Measurements from ENCODE around the gene VPS16.

VPS16 gene

GRCh38 chr20:2836035-2836434 lies 4.5 kb upstream of the VPS16 start:
- no peak for DNase-seq

GRCh38 chr20:2837221-2837960 lies 3.2 kb upstream of the VPS16 start:
- no peak for DNase-seq

GRCh38 chr20:2838170-2838797 lies 2.3 kb upstream of the VPS16 start:
- DNase-seq: no peak

- DNase-seq: no peak
Measured at GRCh38 chr20:2838847-2839671, 1.5 kb upstream of the VPS16 start.

GRCh38 chr20:2839732-2840137 lies 810 bp upstream of the VPS16 start:
- DNase-seq: no peak

GRCh38 chr20:2840967-2841531 lies 504 bp downstream of the VPS16 start:
- peak; percentile 40 for DNase-seq

- DNase-seq: no peak
Measured at GRCh38 chr20:2845607-2846006, 5.1 kb downstream of the VPS16 start.

- DNase-seq: no peak
Measured at GRCh38 chr20:2846698-2847097, 6.2 kb downstream of the VPS16 start.

- no peak for DNase-seq
Measured at GRCh38 chr20:2847802-2848201, 7.3 kb downstream of the VPS16 start.

- DNase-seq: no peak
Measured at GRCh38 chr20:2849529-2849928, 9.0 kb downstream of the VPS16 start.

GRCh38 chr20:2851086-2851485 lies 10.5 kb downstream of the VPS16 start:
- DNase-seq: no peak

GRCh38 chr20:2858591-2858990 lies 18.0 kb downstream of the VPS16 start:
- no peak for DNase-seq

- peak; percentile 20 for DNase-seq
Measured at GRCh38 chr20:2859330-2860121, 19.0 kb downstream of the VPS16 start.

GRCh38 chr20:2864626-2865025 lies 24.1 kb downstream of the VPS16 start:
- DNase-seq: no peak

- DNase-seq: no peak
Measured at GRCh38 chr20:2865101-2865500, 24.6 kb downstream of the VPS16 start.

GRCh38 chr20:2865630-2866029 lies 25.1 kb downstream of the VPS16 start:
- peak; percentile 14 for DNase-seq

- DNase-seq: no peak
Measured at GRCh38 chr20:2866236-2866635, 25.7 kb downstream of the VPS16 start.

GRCh38 chr20:2867081-2867864 lies 26.7 kb downstream of the VPS16 start:
- DNase-seq: no peak

GRCh38 chr20:2869381-2869780 lies 28.8 kb downstream of the VPS16 start:
- DNase-seq: no peak

GRCh38 chr20:2871111-2871465 lies 30.5 kb downstream of the VPS16 start:
- DNase-seq: no peak

- no peak for DNase-seq
Measured at GRCh38 chr20:2871661-2872458, 31.3 kb downstream of the VPS16 start.

Measured in midbrain (tissue), 1 donor.